Lung microvascular endothelial cell (primary cell): ENCODE data around the gene ATP6V1G2. TPM values are rescaled to one million over a fixed set of nuclear protein-coding genes. Genes with fewer than 3 reads are reported as not detected.
"Not testable (repeated sequence)": the region's sequence is repeated elsewhere in the genome, so short reads cannot be mapped to it uniquely, and the experiment has no call there.

ENCODE experiments used
- DNase-seq, 2 donors: peaks; one replicate each; pipeline versions ENCODE4 v3.0.0 to v3.0.0-alpha.2; 2010; ENCODE audit warnings: low read depth in 2 of 2
- total RNA-seq: library from RNA; depleted of rRNA; stranded (reverse); fragments of >200 nt; gene quantifications from 2 replicates; pipeline ENCODE4 v1.2.1, GENCODE V29; 2014

ATP6V1G2 gene
- total RNA-seq, 1 donor from 2014 or later, result 0.20 TPM

DNA sequence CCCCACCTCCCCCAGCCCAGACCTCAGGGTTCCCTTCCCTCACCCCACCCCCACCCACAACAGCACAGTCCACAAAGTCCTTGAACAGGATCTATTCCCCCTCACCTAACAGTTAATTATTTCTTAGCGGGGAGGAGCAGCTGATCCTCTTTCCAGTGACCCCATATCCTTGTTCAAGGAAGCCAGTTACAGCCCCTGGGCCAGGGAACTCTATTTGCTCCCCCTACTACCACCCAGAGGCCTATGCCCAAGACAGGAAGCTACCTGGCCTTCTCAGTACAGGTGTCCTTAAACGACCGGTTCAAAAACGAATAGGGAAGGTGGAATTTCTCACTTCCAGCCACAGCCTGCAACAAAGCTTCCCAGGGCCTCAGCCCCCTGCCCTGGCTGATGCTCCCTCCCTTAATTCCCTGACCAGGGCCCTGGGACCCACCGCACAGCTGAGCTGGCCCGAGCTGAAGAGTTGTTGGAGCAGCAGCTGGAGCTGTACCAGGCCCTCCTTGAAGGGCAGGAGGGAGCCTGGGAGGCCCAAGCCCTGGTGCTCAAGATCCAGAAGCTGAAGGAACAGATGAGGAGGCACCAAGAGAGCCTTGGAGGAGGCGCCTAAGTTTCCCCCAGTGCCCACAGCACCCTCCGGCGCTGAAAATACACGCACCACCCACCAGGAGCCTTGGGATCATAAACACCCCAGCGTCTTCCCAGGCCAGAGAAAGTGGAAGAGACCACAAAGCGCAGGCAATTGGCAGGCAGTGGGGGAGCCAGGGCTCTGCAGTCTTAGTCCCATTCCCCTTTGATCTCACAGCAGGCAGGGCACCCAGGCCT lies 16.9 kb downstream of the ATP6V1G2 start:
- DNase-seq, result no peak

- no peak for DNase-seq
These were observed 17.5 kb downstream of the ATP6V1G2 start, which contains the start of gene MCCD1 for GRCh38 chr6:31528821-31529328. Gene MCCD1, plus strand, starts transcription at chr6:31528962. Its CDS starts 53 bp downstream, at chr6:31529015.

GRCh38 chr6:31528307-31528777 lies 18.1 kb downstream of the ATP6V1G2 start:
- DNase-seq, result no peak

GRCh38 chr6:31525932-31526591 lies 20.3 kb downstream of the ATP6V1G2 start:
- DNase-seq, result peak; percentile 26 to 89

- no peak for DNase-seq
These were observed 20.9 kb downstream of the ATP6V1G2 start for GRCh38 chr6:31525553-31525931.

GRCh38 chr6:31521835-31522234 lies 24.6 kb downstream of the ATP6V1G2 start:
- no peak for DNase-seq

DNA sequence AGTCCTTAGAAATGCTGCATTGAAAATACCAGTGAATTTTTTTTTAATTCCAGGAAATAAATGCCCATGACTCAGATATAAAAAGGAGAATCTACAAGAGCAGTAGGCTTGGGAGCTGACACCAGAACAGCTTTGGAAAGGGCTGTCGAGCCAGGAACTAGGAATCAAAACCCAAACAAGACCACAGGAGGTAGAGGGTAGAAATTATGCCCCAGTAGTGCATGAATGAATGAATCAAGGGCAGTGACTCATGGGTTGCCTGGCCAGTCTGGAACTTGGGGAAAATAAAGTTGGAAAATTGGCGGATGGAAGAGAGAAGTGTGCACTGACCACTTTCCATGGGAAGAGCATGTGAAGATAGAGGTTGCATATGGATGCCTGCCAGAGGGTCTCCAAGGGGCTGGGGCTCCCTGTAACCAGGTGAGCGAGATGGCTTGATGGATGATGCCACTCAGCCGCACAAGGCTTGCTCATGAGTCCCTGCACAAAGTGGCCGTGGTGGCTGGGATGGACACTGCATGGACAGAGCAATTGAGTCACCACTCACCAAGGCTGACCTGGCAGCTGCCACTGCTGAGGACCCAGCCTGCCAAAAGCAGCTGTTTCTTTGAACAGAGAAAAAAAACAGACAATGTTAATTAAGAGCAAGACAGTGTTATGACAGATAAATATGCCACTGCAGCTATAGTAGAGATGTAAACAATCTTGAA lies 32.8 kb downstream of the ATP6V1G2 start:
- no peak for DNase-seq

DNA sequence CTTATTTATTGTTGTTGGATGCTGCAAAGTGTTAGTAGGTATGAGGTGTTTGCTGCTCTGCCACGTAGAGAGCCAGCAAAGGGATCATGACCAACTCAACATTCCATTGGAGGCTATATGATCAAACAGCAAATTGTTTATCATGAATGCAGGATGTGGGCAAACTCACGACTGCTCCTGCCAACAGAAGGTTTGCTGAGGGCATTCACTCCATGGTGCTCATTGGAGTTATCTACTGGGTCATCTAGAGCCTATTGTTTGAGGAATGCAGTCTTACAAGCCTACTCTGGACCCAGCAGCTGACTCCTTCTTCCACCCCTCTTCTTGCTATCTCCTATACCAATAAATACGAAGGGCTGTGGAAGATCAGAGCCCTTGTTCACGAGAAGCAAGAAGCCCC lies 36.4 kb downstream of the ATP6V1G2 start:
- DNase-seq, result no peak

DNA sequence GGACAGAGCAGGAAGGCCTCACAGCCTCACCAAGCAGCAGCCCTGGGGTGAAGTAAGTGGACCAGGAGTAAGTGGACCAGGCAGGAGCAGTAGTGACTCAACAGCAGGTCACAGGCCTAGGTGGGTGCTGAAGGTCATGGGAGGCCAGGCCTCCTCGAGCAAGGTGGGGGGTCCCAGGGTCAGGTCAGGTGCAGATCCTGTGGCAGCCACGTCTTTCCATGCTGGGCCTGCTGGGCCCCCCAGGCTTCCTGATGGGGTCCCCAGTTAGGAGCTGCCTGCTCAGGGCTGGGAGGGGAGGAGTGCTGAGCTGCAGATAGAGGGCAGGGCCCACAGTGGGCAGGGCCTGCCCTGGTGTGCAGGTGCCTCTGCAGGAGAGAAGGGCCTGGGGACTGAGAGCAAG lies 37.4 kb downstream of the ATP6V1G2 start:
- not testable (repeated sequence) for DNase-seq

GRCh38 chr6:31502586-31502985 lies 43.8 kb downstream of the ATP6V1G2 start:
- no peak for DNase-seq

DNA sequence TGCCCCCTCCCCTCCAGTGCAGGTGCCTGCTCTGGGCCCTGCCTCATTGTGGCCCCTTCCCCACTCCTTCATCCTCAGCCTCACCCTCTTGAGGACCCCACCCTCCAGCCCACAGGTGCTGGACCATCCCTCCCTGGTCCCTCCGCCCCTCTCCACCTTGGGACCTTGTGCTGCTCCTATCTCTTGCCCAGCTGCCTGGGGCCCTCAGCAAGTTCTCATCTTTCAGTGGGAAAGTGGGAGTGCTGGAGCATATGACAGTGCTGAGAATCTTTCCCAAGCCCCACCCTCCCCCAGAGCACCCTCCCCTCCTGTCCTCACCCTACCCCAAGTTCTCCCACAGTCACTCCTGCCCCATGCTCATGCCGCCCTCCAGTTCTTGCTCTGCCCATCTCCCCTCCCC lies 46.8 kb downstream of the ATP6V1G2 start:
- DNase-seq, result not testable (repeated sequence)

- DNase-seq, result peak; percentile 18 to 33
These were observed 47.7 kb downstream of the ATP6V1G2 start for GRCh38 chr6:31498748-31499147.

- DNase-seq, result peak; percentile 81 to 85
These were observed 48.6 kb downstream of the ATP6V1G2 start, which contains the start of gene MICB for GRCh38 chr6:31497531-31498476. Gene MICB, plus strand, starts transcription at chr6:31498145. Its CDS starts 49 bp downstream, at chr6:31498194.

- DNase-seq, result not testable (repeated sequence)
These were observed 49.6 kb downstream of the ATP6V1G2 start for GRCh38 chr6:31496826-31497225.

DNA sequence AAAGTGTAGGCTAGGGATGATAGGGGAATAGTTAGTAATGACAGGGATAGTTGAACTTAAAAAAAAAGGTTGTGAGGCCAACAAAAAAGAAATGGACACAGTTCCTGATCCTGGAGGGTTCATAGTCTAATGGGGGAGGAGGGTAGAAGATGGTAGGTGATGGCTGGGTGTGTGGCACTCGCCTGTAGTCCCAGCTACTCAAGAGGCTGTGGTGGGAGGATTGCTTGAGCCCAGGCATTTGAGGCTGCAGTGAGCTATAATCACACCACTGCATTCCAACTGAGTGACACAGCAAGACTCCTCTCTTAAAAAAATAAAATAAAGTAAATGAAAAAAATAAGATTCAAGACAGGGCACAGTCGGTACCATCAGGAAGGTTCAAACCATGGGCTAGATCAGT lies 50.8 kb downstream of the ATP6V1G2 start:
- peak in 1 of 2 donors; percentile 41 for DNase-seq

Other genes with a start within 250 kb of the ATP6V1G2 start
- 153 and 307 TPM in 2 replicates for gene HLA-B, start 189.4 kb downstream of the ATP6V1G2 start, total RNA-seq
- gene MICA, start 143.0 kb downstream of the ATP6V1G2 start, total RNA-seq, result 15.3 and 31.4 TPM in 2 replicates
- gene MICB, start 48.5 kb downstream of the ATP6V1G2 start, total RNA-seq, result 5.0 and 9.8 TPM in 2 replicates
- not detected in 2 replicates for gene MCCD1, start 17.6 kb downstream of the ATP6V1G2 start, total RNA-seq
- 180 and 306 TPM in 2 replicates for gene DDX39B, start 4.6 kb downstream of the ATP6V1G2 start, total RNA-seq
- 17.9 and 23.0 TPM in 2 replicates for gene NFKBIL1, start 1.0 kb upstream of the ATP6V1G2 start, total RNA-seq
- gene LTA, start 25.7 kb upstream of the ATP6V1G2 start, total RNA-seq, result not detected in 2 replicates
- not detected in 2 replicates for gene TNF, start 29.0 kb upstream of the ATP6V1G2 start, total RNA-seq
- 6.7 and 9.2 TPM in 2 replicates for gene LTB, start 35.8 kb upstream of the ATP6V1G2 start, total RNA-seq
- gene LST1, start 39.7 kb upstream of the ATP6V1G2 start, total RNA-seq, result not detected in 2 replicates
- not detected in 2 replicates for gene NCR3, start 46.4 kb upstream of the ATP6V1G2 start, total RNA-seq
- not detected in 2 replicates for gene AIF1, start 68.6 kb upstream of the ATP6V1G2 start, total RNA-seq
- 19.4 and 27.2 TPM in 2 replicates for gene PRRC2A, start 74.1 kb upstream of the ATP6V1G2 start, total RNA-seq
- gene BAG6, start 106.1 kb upstream of the ATP6V1G2 start, total RNA-seq, result 88.3 and 111 TPM in 2 replicates
- gene APOM, start 109.3 kb upstream of the ATP6V1G2 start, total RNA-seq, result 0.22 and 0.40 TPM in 2 replicates
- gene C6orf47, start 114.2 kb upstream of the ATP6V1G2 start, total RNA-seq, result 15.5 and 24.0 TPM in 2 replicates
- 8.5 and 12.1 TPM in 2 replicates for gene GPANK1, start 118.4 kb upstream of the ATP6V1G2 start, total RNA-seq
- 64.1 and 67.6 TPM in 2 replicates for gene CSNK2B, start 119.5 kb upstream of the ATP6V1G2 start, total RNA-seq
- 0.44 and 1.2 TPM in 2 replicates for gene LY6G5B, start 123.4 kb upstream of the ATP6V1G2 start, total RNA-seq
- 1.4 and 1.7 TPM in 2 replicates for gene LY6G5C, start 134.5 kb upstream of the ATP6V1G2 start, total RNA-seq
- 41.2 and 69.8 TPM in 2 replicates for gene ABHD16A, start 156.7 kb upstream of the ATP6V1G2 start, total RNA-seq
- not detected in 2 replicates for gene LY6G6F, start 160.3 kb upstream of the ATP6V1G2 start, total RNA-seq
- not detected in 2 replicates for gene LY6G6D, start 168.7 kb upstream of the ATP6V1G2 start, total RNA-seq
- gene LY6G6C, start 175.1 kb upstream of the ATP6V1G2 start, total RNA-seq, result not detected in 2 replicates
- gene MPIG6B, start 176.8 kb upstream of the ATP6V1G2 start, total RNA-seq, result not detected in 2 replicates
- 109 and 159 TPM in 2 replicates for gene DDAH2, start 182.7 kb upstream of the ATP6V1G2 start, total RNA-seq
- gene CLIC1, start 189.9 kb upstream of the ATP6V1G2 start, total RNA-seq, result 469 and 552 TPM in 2 replicates
- gene MSH5, start 193.4 kb upstream of the ATP6V1G2 start, total RNA-seq, result 1.4 and 2.6 TPM in 2 replicates
- 1.6 and 2.0 TPM in 2 replicates for gene SAPCD1, start 216.0 kb upstream of the ATP6V1G2 start, total RNA-seq
- gene VWA7, start 230.7 kb upstream of the ATP6V1G2 start, total RNA-seq, result under 0.01 and 0.40 TPM in 2 replicates
- gene VARS1, start 249.1 kb upstream of the ATP6V1G2 start, total RNA-seq, result 36.3 and 39.0 TPM in 2 replicates